HCT116 (cell line): ENCODE results near the gene CPNE2. TPM values are rescaled to one million over a fixed set of nuclear protein-coding genes. Genes with fewer than 3 reads are reported as not detected.

Source experiments
- ATAC-seq: fragments of 200-7000 bp; cut with Tn5 transposase; 2 replicates; pipeline ENCODE4 v1.9.1; 2020; ENCODE audit warnings: mild to moderate bottlenecking, moderate library complexity
- BruUV-seq: library from RNA; stranded (reverse); fragments of 400-500 nt; replicated peaks from 2 replicates; lab custom pipeline; 2021; lab: Mats Ljungman, UMichigan
- CTCF ChIA-PET: fragments of 300-600 bp; sonication (Branson Sonifier 250); formaldehyde crosslinking; loops from one replicate; lab custom pipeline; 2021; ENCODE audit warnings: antibody characterized with exemption; lab: Charles Lee
- POLR2A ChIA-PET: fragments of 300-600, 350-600 bp; sonication (Branson Sonifier 250); formaldehyde crosslinking; loops from one replicate; lab custom pipeline; 2021; ENCODE audit warnings: antibody characterized with exemption; lab: Charles Lee
- RAD21 ChIA-PET, 2 experiments: fragments of 300-600 bp; sonication (Branson Sonifier 250); formaldehyde crosslinking; loops; one replicate each; lab custom pipeline; 2023; ENCODE audit warnings: low total read pairs in 2 of 2; ENCODE audit not compliant: uncharacterized antibody in 2 of 2, unreplicated experiment in 2 of 2, low non-redundant PET in 1 of 2; lab: Charles Lee
- DNase-seq: peaks from one replicate; pipeline ENCODE4 v3.0.0-alpha.2; 2010; ENCODE audit warnings: low read depth, low spot score
- H2AFZ ChIP-seq: fragments of 200-600 bp; shearing (Covaris generic), sonication (generic); 2 replicates; pipeline ENCODE4 v1.6.1; 2017; ENCODE audit warnings: low read depth, mixed run types, mixed read lengths, antibody characterized with exemption, low read length; ENCODE audit not compliant: poor library complexity, severe bottlenecking
- H3K27ac ChIP-seq: 2 replicates; pipeline ENCODE4 v1.5.1; 2012; ENCODE audit warnings: low read depth, low read length
- H3K27me3 ChIP-seq: fragments of 200-600 bp; sonication (generic); 2 replicates; pipeline ENCODE4 v1.6.1; 2016; ENCODE audit warnings: mixed run types, low read length, mixed read lengths; ENCODE audit not compliant: insufficient read depth
- H3K36me3 ChIP-seq, 2 experiments: fragments of 200-500 bp in 1 of 2; fragments of 200-600 bp in 1 of 2; sonication (Bioruptor generic) in 1 of 2; sonication (generic) in 1 of 2; 2 replicates each; pipeline versions ENCODE4 v1.5.1 to v1.6.1; 2014 to 2016; ENCODE audit warnings: low read length in 2 of 2, inconsistent platforms in 1 of 2, mixed read lengths in 1 of 2, mixed run types in 1 of 2; ENCODE audit not compliant: insufficient read depth in 2 of 2, control insufficient read depth in 1 of 2
- H3K4me1 ChIP-seq, 2 experiments: fragments of 200-600 bp in 1 of 2; sonication (generic) in 1 of 2; 2 replicates each; pipeline versions ENCODE4 v1.5.1 to v1.6.1; 2012 to 2017; ENCODE audit warnings: low read length in 2 of 2, inconsistent platforms in 1 of 2, mild to moderate bottlenecking in 1 of 2, mixed read lengths in 1 of 2, mixed run types in 1 of 2, moderate library complexity in 1 of 2; ENCODE audit not compliant: insufficient read depth in 2 of 2, control insufficient read depth in 1 of 2
- H3K4me2 ChIP-seq: fragments of 200-600 bp; sonication (generic); 2 replicates; pipeline ENCODE4 v1.6.1; 2017; ENCODE audit warnings: mixed run types, low read length, mixed read lengths
- H3K4me3 ChIP-seq, 2 experiments: fragments of 200-600 bp in 1 of 2; sonication (generic) in 1 of 2; replicated peaks in 1 of 2; 2 replicates each; pipeline ENCODE4 v1.5.1; 2011 to 2016; ENCODE audit warnings: low read length in 2 of 2, control low read depth in 1 of 2, low read depth in 1 of 2, mild to moderate bottlenecking in 1 of 2, mixed read lengths in 1 of 2, mixed run types in 1 of 2
- H3K79me2 ChIP-seq: fragments of 200-600 bp; sonication (generic); 2 replicates; pipeline ENCODE4 v1.6.1; 2017; ENCODE audit warnings: mild to moderate bottlenecking, mixed run types, low read length, moderate library complexity, mixed read lengths; ENCODE audit not compliant: insufficient read depth
- H3K9ac ChIP-seq: fragments of 200-600 bp; sonication (generic); 2 replicates; pipeline ENCODE4 v1.6.1; 2016; ENCODE audit warnings: low read length, mixed read lengths
- H3K9me2 ChIP-seq: fragments of 200-600 bp; sonication (generic), shearing (Covaris generic); 2 replicates; pipeline ENCODE4 v1.6.1; 2017; ENCODE audit warnings: mixed run types, mild to moderate bottlenecking, moderate library complexity; ENCODE audit not compliant: insufficient read depth
- H3K9me3 ChIP-seq, 2 experiments: fragments of 200-500 bp in 1 of 2; fragments of 200-600 bp in 1 of 2; sonication (Bioruptor generic) in 1 of 2; sonication (generic) in 1 of 2; 2 replicates each; pipeline ENCODE4 v1.6.1; 2014 to 2017; ENCODE audit warnings: low read length in 2 of 2, mixed read lengths in 2 of 2, inconsistent platforms in 1 of 2, low read depth in 1 of 2, mild to moderate bottlenecking in 1 of 2, mixed run types in 1 of 2, moderate library complexity in 1 of 2; ENCODE audit not compliant: control insufficient read depth in 1 of 2, insufficient read depth in 1 of 2
- H4K20me1 ChIP-seq: fragments of 200-600 bp; sonication (generic), shearing (Covaris generic); 2 replicates; pipeline ENCODE4 v1.6.1; 2017; ENCODE audit warnings: mixed run types, mild to moderate bottlenecking, moderate library complexity; ENCODE audit not compliant: insufficient read depth
- CBX3 ChIP-seq: IDR thresholded peaks from 2 replicates; pipeline ENCODE4 v1.6.1; 2012; ENCODE audit warnings: low read depth
- EZH2phosphoT487 ChIP-seq: fragments of 200-600 bp; IDR thresholded peaks from 2 replicates; pipeline ENCODE4 v1.6.1; 2018; ENCODE audit warnings: antibody characterized with exemption, borderline replicate concordance
- REST ChIP-seq: IDR thresholded peaks from 2 replicates; pipeline ENCODE4 v1.6.1; 2012; ENCODE audit warnings: low read depth
- ZBTB33 ChIP-seq: IDR thresholded peaks from 2 replicates; pipeline ENCODE4 v1.6.1; 2011; ENCODE audit warnings: mild to moderate bottlenecking, low read length, moderate library complexity; ENCODE audit not compliant: insufficient replicate concordance; ENCODE audit errors: extremely low read depth
- intact Hi-C: fragments of 100-400 bp; cut with micrococcal nuclease; formaldehyde crosslinking; loops from 2 replicates; pipeline ENCODE4 v1.10.0; 2022
- total RNA-seq: library from RNA; stranded (reverse); gene quantifications from one replicate; pipeline ENCODE4 v1.2.1, GENCODE V29; 2021; ENCODE audit not compliant: unreplicated experiment

Gene CPNE2
- total RNA-seq, 1 experiment from 2014 or later: 31.2 TPM

- H3K4me3 ChIP-seq: no peak overlapping the region
- H3K4me2 ChIP-seq: no peak overlapping the region
- CTCF ChIA-PET: no interaction called here
- H2AFZ ChIP-seq: no peak overlapping the region
- peaks cover 14% of the 10 kb centered on the region for H3K79me2 ChIP-seq
- no peak overlapping the region for H3K9ac ChIP-seq
- TF ChIP-seq REST (no peak), CBX3 (no peak), ZBTB33 (no peak), EZH2phosphoT487 (no peak)
- TF ChIP-seq, all 23 proteins: peak for 0
- H3K27me3 ChIP-seq: no peaks in the 10 kb centered on the region
- H4K20me1 ChIP-seq: no peaks in the 10 kb centered on the region
- ChIA-PET POLR2A (no interaction called here), RAD21 (no interaction called here)
- no peaks in the 10 kb centered on the region for H3K9me3 ChIP-seq
- peaks cover 6 to 19% of the 10 kb centered on the region in 2 experiments; a peak in 2 of 4 replicates for H3K36me3 ChIP-seq
- ATAC-seq: no peak
- intact Hi-C loops: no loop called here
- H3K4me1 ChIP-seq: no peaks in the 10 kb centered on the region
- DNase-seq: no peak
- no TSS peak for BruUV-seq
- H3K27ac ChIP-seq: no peak overlapping the region
- H3K9me2 ChIP-seq: no peaks in the 10 kb centered on the region
Measured at GRCh38 chr16:57175896-57176295, 83.5 kb downstream of the CPNE2 start.
